Neural cell (in vitro differentiated cells): ENCODE measurements around the gene KCNK6. TPM values are rescaled to one million over a fixed set of nuclear protein-coding genes. Genes with fewer than 3 reads are reported as not detected.

Experiments
- H2AFZ ChIP-seq: fragments of 200-600, 300-800 bp; sonication (generic), shearing (Covaris generic); 2 replicates; pipeline ENCODE4 v1.6.0; 2014; ENCODE audit warnings: low read depth, mild to moderate bottlenecking, antibody characterized with exemption, low read length, moderate library complexity
- H3F3A ChIP-seq: fragments of 200-600 bp; shearing (Covaris generic); 2 replicates; pipeline ENCODE4 v1.6.1; 2016; ENCODE audit warnings: mild to moderate bottlenecking, moderate library complexity, mixed read lengths, antibody characterized with exemption, low read length; ENCODE audit not compliant: insufficient read depth, poor library complexity, severe bottlenecking
- H3K27ac ChIP-seq: fragments of 200-600, 300-800 bp; sonication (generic), shearing (Covaris generic); 2 replicates; pipeline ENCODE4 v1.5.1; 2014; ENCODE audit warnings: mild to moderate bottlenecking, low read length, moderate library complexity
- H3K27me3 ChIP-seq: fragments of 300-800, 200-600 bp; sonication (generic), shearing (Covaris generic); 2 replicates; pipeline ENCODE4 v1.6.0; 2014; ENCODE audit warnings: mild to moderate bottlenecking, low read depth, low read length, moderate library complexity; ENCODE audit not compliant: insufficient read depth
- H3K36me3 ChIP-seq: fragments of 300-800, 200-600 bp; sonication (generic), shearing (Covaris generic); 2 replicates; pipeline ENCODE4 v1.5.1; 2014; ENCODE audit warnings: mild to moderate bottlenecking, antibody characterized with exemption, low read length, moderate library complexity; ENCODE audit not compliant: insufficient read depth
- H3K4me2 ChIP-seq: fragments of 300-800, 200-600 bp; sonication (generic), shearing (Covaris generic); 2 replicates; pipeline ENCODE4 v1.6.0; 2014; ENCODE audit warnings: mild to moderate bottlenecking, low read length
- H3K4me3 ChIP-seq: fragments of 300-800, 200-600 bp; sonication (generic), shearing (Covaris generic); 2 replicates; pipeline ENCODE4 v1.5.1; 2014; ENCODE audit warnings: mild to moderate bottlenecking, low read length, moderate library complexity
- H3K79me2 ChIP-seq: fragments of 200-600 bp; shearing (Covaris generic); replicated peaks from 2 replicates; pipeline ENCODE4 v1.6.0; 2014; ENCODE audit warnings: mild to moderate bottlenecking, low read length, moderate library complexity; ENCODE audit not compliant: insufficient read depth
- H3K9ac ChIP-seq: fragments of 300-800, 200-600 bp; sonication (generic), shearing (Covaris generic); 2 replicates; pipeline ENCODE4 v1.6.1; 2016; ENCODE audit warnings: mild to moderate bottlenecking, low read length, mixed read lengths
- H3K9me2 ChIP-seq: fragments of 200-600 bp; shearing (Covaris generic); 2 replicates; pipeline ENCODE4 v1.6.1; 2016; ENCODE audit warnings: mild to moderate bottlenecking, low read length, mixed read lengths; ENCODE audit not compliant: insufficient read depth
- H3K9me3 ChIP-seq: fragments of 200-600, 300-800 bp; sonication (generic), shearing (Covaris generic); 2 replicates; pipeline ENCODE4 v1.6.1; 2016; ENCODE audit warnings: mild to moderate bottlenecking, mixed run types, low read length, moderate library complexity, mixed read lengths
- H4K20me1 ChIP-seq: fragments of 200-600 bp; shearing (Covaris generic); 2 replicates; pipeline ENCODE4 v1.6.1; 2016; ENCODE audit warnings: mild to moderate bottlenecking, mixed run types; ENCODE audit not compliant: insufficient read depth
- EP300 ChIP-seq: fragments of 450-650 bp; conservative IDR thresholded peaks from 2 replicates; pipeline ENCODE4 v1.6.1; 2014; ENCODE audit warnings: antibody characterized with exemption, mild to moderate bottlenecking, moderate library complexity; ENCODE audit not compliant: poor library complexity, severe bottlenecking
- EZH2 ChIP-seq: fragments of 200-600, 300-800 bp; shearing (Covaris generic), sonication (generic); IDR thresholded peaks from 2 replicates; pipeline ENCODE4 v1.6.1; 2014; ENCODE audit warnings: antibody characterized with exemption, low read length, borderline replicate concordance, mild to moderate bottlenecking; ENCODE audit not compliant: insufficient read depth, poor library complexity, severe bottlenecking
- MXI1 ChIP-seq: fragments of 450-650 bp; conservative IDR thresholded peaks from 2 replicates; pipeline ENCODE4 v1.6.1; 2014; ENCODE audit warnings: antibody characterized with exemption, mild to moderate bottlenecking; ENCODE audit not compliant: poor library complexity, severe bottlenecking
- POLR2AphosphoS5 ChIP-seq: IDR thresholded peaks from 2 replicates; pipeline ENCODE4 v1.6.1; 2012
- RAD21 ChIP-seq: fragments of 450-650 bp; conservative IDR thresholded peaks from 2 replicates; pipeline ENCODE4 v1.6.1; 2014; ENCODE audit warnings: antibody characterized with exemption, mild to moderate bottlenecking, moderate library complexity
- SMC3 ChIP-seq: fragments of 450-650 bp; conservative IDR thresholded peaks from 2 replicates; pipeline ENCODE4 v1.6.1; 2014; ENCODE audit warnings: antibody characterized with exemption, mild to moderate bottlenecking, moderate library complexity; ENCODE audit not compliant: poor library complexity
- TAF1 ChIP-seq: IDR thresholded peaks from 2 replicates; pipeline ENCODE4 v1.6.1; 2012; ENCODE audit warnings: low read depth
- polyA plus RNA-seq: library from polyadenylated mRNA; depleted of rRNA; stranded (reverse); fragments of >200 nt; gene quantifications from 2 replicates; pipeline ENCODE4 v1.2.3, GENCODE V29; 2014
- TF ChIP-seq, protein P1 (sequence below): fragments of 450-650 bp; IDR thresholded peaks from 2 replicates; pipeline ENCODE4 v1.5.1; 2014; ENCODE audit warnings: antibody characterized with exemption, mild to moderate bottlenecking, moderate library complexity; ENCODE audit not compliant: poor library complexity, severe bottlenecking
- TF ChIP-seq, protein P2 (sequence below): IDR thresholded peaks from 2 replicates; pipeline ENCODE4 v1.6.1; 2012; ENCODE audit warnings: borderline replicate concordance

The KCNK6 gene
- polyA plus RNA-seq, 1 donor from 2014 or later, result not detected

DNA sequence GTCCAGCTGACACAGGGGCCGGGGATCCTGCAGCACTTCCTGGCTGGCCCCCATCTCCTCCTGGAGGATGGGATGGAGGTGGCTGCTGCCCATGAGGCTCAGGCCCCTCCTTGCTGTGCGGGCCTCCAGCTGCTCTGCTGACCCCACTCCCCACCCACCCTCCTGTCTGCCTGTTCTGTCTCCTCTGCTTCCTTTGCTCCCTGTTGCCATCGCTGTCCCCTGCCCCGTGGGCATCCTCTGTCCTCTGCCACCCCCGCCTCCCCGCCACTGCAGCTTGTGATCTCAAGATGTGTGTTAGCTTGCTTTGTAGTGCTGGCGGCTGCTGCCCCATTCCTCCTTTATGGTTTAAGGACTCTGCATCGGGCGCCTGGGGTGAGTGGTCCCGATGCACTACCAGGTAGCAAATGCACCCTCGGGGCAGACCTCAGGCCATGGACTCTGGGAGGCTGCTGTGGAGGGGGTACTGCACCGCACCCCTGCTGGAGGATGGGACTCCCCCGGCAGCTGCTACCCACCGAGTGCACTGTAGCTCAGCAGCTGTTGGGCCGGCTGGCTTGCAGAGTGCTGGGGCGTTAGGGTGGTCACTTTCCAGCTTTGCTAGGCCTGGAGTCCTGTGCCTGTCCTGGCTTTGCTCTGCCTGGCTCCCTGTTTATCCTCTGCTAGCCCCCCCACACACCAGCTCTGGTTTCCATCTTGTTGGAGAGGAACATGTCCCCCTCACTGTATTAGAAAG lies 31.4 kb upstream of the KCNK6 start:
- no peaks in the 10 kb centered on the region for H3K9me2 ChIP-seq
- no peaks in the 10 kb centered on the region for H3K79me2 ChIP-seq
- TF ChIP-seq MXI1 (no peak), EP300 (no peak), RAD21 (no peak)
- H3K27ac ChIP-seq, result no peak overlapping the region
- H2AFZ ChIP-seq, result no peak overlapping the region
- no peak overlapping the region for H3K9ac ChIP-seq
- H3F3A ChIP-seq, result no peaks in the 10 kb centered on the region
- peaks cover 12% of the 10 kb centered on the region for H3K36me3 ChIP-seq
- H3K27me3 ChIP-seq, result no peaks in the 10 kb centered on the region
- H3K9me3 ChIP-seq, result no peaks in the 10 kb centered on the region
- no peak overlapping the region for H3K4me2 ChIP-seq
- H3K4me3 ChIP-seq, result no peak overlapping the region
- H4K20me1 ChIP-seq, result no peaks in the 10 kb centered on the region

DNA sequence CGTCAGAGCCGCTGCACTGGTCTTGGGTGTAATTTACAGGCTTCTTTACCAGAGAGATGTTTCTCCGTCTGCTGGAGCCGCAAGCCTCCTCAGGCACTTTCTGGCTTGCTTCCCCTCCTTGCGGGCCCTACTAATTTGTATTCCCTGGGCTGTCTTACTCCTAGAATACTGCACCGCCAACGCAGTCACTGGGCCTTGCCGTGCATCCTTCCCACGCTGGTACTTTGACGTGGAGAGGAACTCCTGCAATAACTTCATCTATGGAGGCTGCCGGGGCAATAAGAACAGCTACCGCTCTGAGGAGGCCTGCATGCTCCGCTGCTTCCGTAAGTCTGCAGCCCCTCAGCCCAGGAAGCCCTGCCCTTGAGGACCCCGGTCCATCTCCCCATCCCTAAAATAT lies 29.7 kb upstream of the KCNK6 start:
- H3K9ac ChIP-seq, result no peak overlapping the region
- H3K4me2 ChIP-seq, result no peak overlapping the region
- no peaks in the 10 kb centered on the region for H3K27me3 ChIP-seq
- H3K4me3 ChIP-seq, result no peak overlapping the region
- no peaks in the 10 kb centered on the region for H3K9me3 ChIP-seq
- H3F3A ChIP-seq, result no peaks in the 10 kb centered on the region
- H2AFZ ChIP-seq, result no peak overlapping the region
- H3K27ac ChIP-seq, result no peak overlapping the region
- peaks cover 12% of the 10 kb centered on the region for H3K36me3 ChIP-seq
- H3K79me2 ChIP-seq, result no peaks in the 10 kb centered on the region
- H3K9me2 ChIP-seq, result no peaks in the 10 kb centered on the region
- H4K20me1 ChIP-seq, result no peaks in the 10 kb centered on the region
- TF ChIP-seq RAD21 (no peak), POLR2AphosphoS5 (no peak), SMC3 (no peak), EP300 (no peak), MXI1 (no peak), TAF1 (no peak), EZH2 (no peak)
- TF ChIP-seq, protein P1, sequence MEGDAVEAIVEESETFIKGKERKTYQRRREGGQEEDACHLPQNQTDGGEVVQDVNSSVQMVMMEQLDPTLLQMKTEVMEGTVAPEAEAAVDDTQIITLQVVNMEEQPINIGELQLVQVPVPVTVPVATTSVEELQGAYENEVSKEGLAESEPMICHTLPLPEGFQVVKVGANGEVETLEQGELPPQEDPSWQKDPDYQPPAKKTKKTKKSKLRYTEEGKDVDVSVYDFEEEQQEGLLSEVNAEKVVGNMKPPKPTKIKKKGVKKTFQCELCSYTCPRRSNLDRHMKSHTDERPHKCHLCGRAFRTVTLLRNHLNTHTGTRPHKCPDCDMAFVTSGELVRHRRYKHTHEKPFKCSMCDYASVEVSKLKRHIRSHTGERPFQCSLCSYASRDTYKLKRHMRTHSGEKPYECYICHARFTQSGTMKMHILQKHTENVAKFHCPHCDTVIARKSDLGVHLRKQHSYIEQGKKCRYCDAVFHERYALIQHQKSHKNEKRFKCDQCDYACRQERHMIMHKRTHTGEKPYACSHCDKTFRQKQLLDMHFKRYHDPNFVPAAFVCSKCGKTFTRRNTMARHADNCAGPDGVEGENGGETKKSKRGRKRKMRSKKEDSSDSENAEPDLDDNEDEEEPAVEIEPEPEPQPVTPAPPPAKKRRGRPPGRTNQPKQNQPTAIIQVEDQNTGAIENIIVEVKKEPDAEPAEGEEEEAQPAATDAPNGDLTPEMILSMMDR, result no peak
- TF ChIP-seq, protein P2, sequence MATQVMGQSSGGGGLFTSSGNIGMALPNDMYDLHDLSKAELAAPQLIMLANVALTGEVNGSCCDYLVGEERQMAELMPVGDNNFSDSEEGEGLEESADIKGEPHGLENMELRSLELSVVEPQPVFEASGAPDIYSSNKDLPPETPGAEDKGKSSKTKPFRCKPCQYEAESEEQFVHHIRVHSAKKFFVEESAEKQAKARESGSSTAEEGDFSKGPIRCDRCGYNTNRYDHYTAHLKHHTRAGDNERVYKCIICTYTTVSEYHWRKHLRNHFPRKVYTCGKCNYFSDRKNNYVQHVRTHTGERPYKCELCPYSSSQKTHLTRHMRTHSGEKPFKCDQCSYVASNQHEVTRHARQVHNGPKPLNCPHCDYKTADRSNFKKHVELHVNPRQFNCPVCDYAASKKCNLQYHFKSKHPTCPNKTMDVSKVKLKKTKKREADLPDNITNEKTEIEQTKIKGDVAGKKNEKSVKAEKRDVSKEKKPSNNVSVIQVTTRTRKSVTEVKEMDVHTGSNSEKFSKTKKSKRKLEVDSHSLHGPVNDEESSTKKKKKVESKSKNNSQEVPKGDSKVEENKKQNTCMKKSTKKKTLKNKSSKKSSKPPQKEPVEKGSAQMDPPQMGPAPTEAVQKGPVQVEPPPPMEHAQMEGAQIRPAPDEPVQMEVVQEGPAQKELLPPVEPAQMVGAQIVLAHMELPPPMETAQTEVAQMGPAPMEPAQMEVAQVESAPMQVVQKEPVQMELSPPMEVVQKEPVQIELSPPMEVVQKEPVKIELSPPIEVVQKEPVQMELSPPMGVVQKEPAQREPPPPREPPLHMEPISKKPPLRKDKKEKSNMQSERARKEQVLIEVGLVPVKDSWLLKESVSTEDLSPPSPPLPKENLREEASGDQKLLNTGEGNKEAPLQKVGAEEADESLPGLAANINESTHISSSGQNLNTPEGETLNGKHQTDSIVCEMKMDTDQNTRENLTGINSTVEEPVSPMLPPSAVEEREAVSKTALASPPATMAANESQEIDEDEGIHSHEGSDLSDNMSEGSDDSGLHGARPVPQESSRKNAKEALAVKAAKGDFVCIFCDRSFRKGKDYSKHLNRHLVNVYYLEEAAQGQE, result no peak
